ENCODE results near the gene DUSP28. TPM values are rescaled to one million over a fixed set of nuclear protein-coding genes. Genes with fewer than 3 reads are reported as not detected.

Gene DUSP28
- total and polyA plus RNA-seq, 4 donors: 1.9 to 4.1 (median 3.0) TPM

GRCh38 chr2:240590681-240591111, 30.5 kb downstream of the DUSP28 start:
- WGBS: 98% methylated on average over 21 of the region's 21 CpGs
- Histone ChIP-seq H3K4me1 (ENCODE audit: control insufficient read depth in 4 of 4, insufficient read depth in 4 of 4, low read length in 3 of 4) (peaks cover 15 to 45% (median 32%) of the 10 kb centered on the region in 4 donors), H3K9ac (ENCODE audit: low read depth in 1 of 2, low read length in 2 of 2) (no peak overlapping the region), H3K36me3 (ENCODE audit: control insufficient read depth in 4 of 4, insufficient read depth in 3 of 4, low read depth in 1 of 4, low read length in 3 of 4) (peaks cover 0 to 6% (median 4%) of the 10 kb centered on the region in 4 donors), H3K27ac (ENCODE audit: low read depth in 1 of 2, low read length in 2 of 2) (no peak overlapping the region), H3K4me3 (ENCODE audit: low read depth in 1 of 3, low read length in 3 of 3) (no peak overlapping the region), H3K27me3 (ENCODE audit: control insufficient read depth in 4 of 4, insufficient read depth in 4 of 4, low read length in 3 of 4) (no peaks in the 10 kb centered on the region), H3K9me3 (ENCODE audit: control insufficient read depth in 4 of 4, low read length in 3 of 4) (no peaks in the 10 kb centered on the region)
- no peak for DNase-seq (ENCODE audit: low spot score)
- TF ChIP-seq EGR1 (IDR thresholded peaks at IDR 0.05; ENCODE audit: low read depth in 2 of 2) (no peak), SP1 (IDR thresholded peaks at IDR 0.05) (no peak), TAF1 (conservative IDR thresholded peaks at IDR 0.05) (no peak), NR2F2 (IDR thresholded peaks at IDR 0.05) (no peak), MAX (IDR thresholded peaks at IDR 0.05) (no peak), REST (IDR thresholded peaks at IDR 0.05) (no peak), HNF4A (conservative IDR thresholded peaks at IDR 0.05) (no peak), GABPA (IDR thresholded peaks at IDR 0.05 in 1 of 2, conservative IDR thresholded peaks at IDR 0.05 in 1 of 2) (no peak)
- TF ChIP-seq, protein P1, sequence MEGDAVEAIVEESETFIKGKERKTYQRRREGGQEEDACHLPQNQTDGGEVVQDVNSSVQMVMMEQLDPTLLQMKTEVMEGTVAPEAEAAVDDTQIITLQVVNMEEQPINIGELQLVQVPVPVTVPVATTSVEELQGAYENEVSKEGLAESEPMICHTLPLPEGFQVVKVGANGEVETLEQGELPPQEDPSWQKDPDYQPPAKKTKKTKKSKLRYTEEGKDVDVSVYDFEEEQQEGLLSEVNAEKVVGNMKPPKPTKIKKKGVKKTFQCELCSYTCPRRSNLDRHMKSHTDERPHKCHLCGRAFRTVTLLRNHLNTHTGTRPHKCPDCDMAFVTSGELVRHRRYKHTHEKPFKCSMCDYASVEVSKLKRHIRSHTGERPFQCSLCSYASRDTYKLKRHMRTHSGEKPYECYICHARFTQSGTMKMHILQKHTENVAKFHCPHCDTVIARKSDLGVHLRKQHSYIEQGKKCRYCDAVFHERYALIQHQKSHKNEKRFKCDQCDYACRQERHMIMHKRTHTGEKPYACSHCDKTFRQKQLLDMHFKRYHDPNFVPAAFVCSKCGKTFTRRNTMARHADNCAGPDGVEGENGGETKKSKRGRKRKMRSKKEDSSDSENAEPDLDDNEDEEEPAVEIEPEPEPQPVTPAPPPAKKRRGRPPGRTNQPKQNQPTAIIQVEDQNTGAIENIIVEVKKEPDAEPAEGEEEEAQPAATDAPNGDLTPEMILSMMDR (IDR thresholded peaks at IDR 0.05; ENCODE audit: low read depth, low read length, missing input control): no peak

GRCh38 chr2:240591226-240591625, 31.1 kb downstream of the DUSP28 start:
- no peaks in the 10 kb centered on the region for H3K27me3 ChIP-seq (ENCODE audit: control insufficient read depth in 4 of 4, insufficient read depth in 4 of 4, low read length in 3 of 4)
- no peak overlapping the region for H3K9ac ChIP-seq (ENCODE audit: low read depth in 1 of 2, low read length in 2 of 2)
- H3K36me3 ChIP-seq (ENCODE audit: control insufficient read depth in 4 of 4, insufficient read depth in 3 of 4, low read depth in 1 of 4, low read length in 3 of 4): peaks cover 0 to 6% (median 4%) of the 10 kb centered on the region in 4 donors
- DNase-seq (ENCODE audit: low spot score): no peak
- H3K4me3 ChIP-seq (ENCODE audit: low read depth in 1 of 3, low read length in 3 of 3): no peak overlapping the region
- WGBS: 93% methylated on average over 6 of the region's 6 CpGs
- no peaks in the 10 kb centered on the region for H3K9me3 ChIP-seq (ENCODE audit: control insufficient read depth in 4 of 4, low read length in 3 of 4)
- H3K4me1 ChIP-seq (ENCODE audit: control insufficient read depth in 4 of 4, insufficient read depth in 4 of 4, low read length in 3 of 4): peaks cover 19 to 48% (median 36%) of the 10 kb centered on the region in 4 donors
- TF ChIP-seq RXRA (IDR thresholded peaks at IDR 0.05) (no peak), NR2F2 (IDR thresholded peaks at IDR 0.05) (no peak), YY1 (IDR thresholded peaks at IDR 0.05) (no peak), GABPA (IDR thresholded peaks at IDR 0.05 in 1 of 2, conservative IDR thresholded peaks at IDR 0.05 in 1 of 2) (no peak), MAX (IDR thresholded peaks at IDR 0.05) (no peak), HNF4G (IDR thresholded peaks at IDR 0.05) (no peak), JUND (IDR thresholded peaks at IDR 0.05) (no peak), REST (IDR thresholded peaks at IDR 0.05) (no peak), HNF4A (conservative IDR thresholded peaks at IDR 0.05) (no peak), ZBTB33 (IDR thresholded peaks at IDR 0.05) (no peak)
- H3K27ac ChIP-seq (ENCODE audit: low read depth in 1 of 2, low read length in 2 of 2): no peak overlapping the region
